HepG2 (cell line): ENCODE results near the gene OR2B2. TPM values are rescaled to one million over a fixed set of nuclear protein-coding genes. Genes with fewer than 3 reads are reported as not detected.

Experiments used
- CAMTA2 ChIP-seq: sonication (generic); formaldehyde crosslinking; IDR thresholded peaks from 2 replicates; pipeline ENCODE4 v1.4.0; 2020; ENCODE audit warnings: mild to moderate bottlenecking, missing genetic modification reagents, borderline replicate concordance
- HHEX ChIP-seq: IDR thresholded peaks from 2 replicates; pipeline ENCODE4 v1.6.1; 2016; ENCODE audit warnings: control low read depth
- IRF1 ChIP-seq: sonication (generic); formaldehyde crosslinking; IDR thresholded peaks from 2 replicates; pipeline ENCODE4 v1.4.0; 2020; ENCODE audit warnings: low read depth, mild to moderate bottlenecking, missing genetic modification reagents
- KLF16 ChIP-seq, 2 experiments: sonication (generic) in 1 of 2; formaldehyde crosslinking in 1 of 2; IDR thresholded peaks; 2 replicates each; pipeline versions ENCODE4 v1.6.1 to v1.8.0; 2016 to 2023; ENCODE audit warnings: missing genetic modification reagents in 2 of 2, missing compliant biosample characterization in 1 of 2
- MLX ChIP-seq: IDR thresholded peaks from 2 replicates; pipeline ENCODE4 v1.6.1; 2016
- MTF1 ChIP-seq: sonication (generic); formaldehyde crosslinking; IDR thresholded peaks from 2 replicates; pipeline ENCODE4 v1.5.0; 2020; ENCODE audit warnings: missing genetic modification reagents
- SP140L ChIP-seq: sonication (generic); formaldehyde crosslinking; IDR thresholded peaks from 2 replicates; pipeline ENCODE4 v1.4.0; 2020; ENCODE audit warnings: missing genetic modification reagents, borderline replicate concordance
- SUZ12 ChIP-seq: fragments of 150-350 bp; IDR thresholded peaks from 2 replicates; pipeline ENCODE4 v1.6.1; 2014; ENCODE audit warnings: low read depth, low read length
- ZNF350 ChIP-seq: sonication (generic); formaldehyde crosslinking; IDR thresholded peaks from 2 replicates; pipeline ENCODE4 v1.4.0; 2020; ENCODE audit warnings: mild to moderate bottlenecking, low read depth, missing genetic modification reagents, borderline replicate concordance
- ZNF407 ChIP-seq: sonication (generic); formaldehyde crosslinking; IDR thresholded peaks from one replicate; pipeline ENCODE4 v1.5.1; 2020; ENCODE audit warnings: mild to moderate bottlenecking, missing genetic modification reagents; ENCODE audit errors: not compliant biosample characterization
- ZNF496 ChIP-seq: sonication (generic); formaldehyde crosslinking; IDR thresholded peaks from 2 replicates; pipeline ENCODE4 v1.8.1; 2023; ENCODE audit warnings: mild to moderate bottlenecking, moderate library complexity, missing genetic modification reagents; ENCODE audit not compliant: insufficient replicate concordance
- ZNF609 ChIP-seq: sonication (generic); formaldehyde crosslinking; IDR thresholded peaks from 2 replicates; pipeline ENCODE4 v1.4.0; 2020; ENCODE audit warnings: mild to moderate bottlenecking, missing genetic modification reagents, borderline replicate concordance
- ZNF678 ChIP-seq: sonication (generic); formaldehyde crosslinking; IDR thresholded peaks from 2 replicates; pipeline ENCODE4 v1.4.0; 2020; ENCODE audit warnings: mild to moderate bottlenecking, missing genetic modification reagents
- ZNF792 ChIP-seq: IDR thresholded peaks from 2 replicates; pipeline ENCODE4 v1.6.1; 2016
- polyA plus RNA-seq, 8 experiments: library from polyadenylated mRNA; depleted of rRNA in 3 of 8; stranded (reverse) in 7 of 8; unstranded in 1 of 8; fragments of >200 nt; fragmentation: Illumina TruSeq in 4 of 8; extraction: Trizol in 4 of 8; gene quantifications; 2 replicates each; pipeline versions ENCODE4 v1.2.1 to v1.2.3, GENCODE V29; 2011 to 2016; ENCODE audit warnings: low read depth in 4 of 8, missing spikeins in 1 of 8, mixed read lengths in 1 of 8; ENCODE audit not compliant: insufficient read depth in 1 of 8
- total RNA-seq, 5 experiments: library from RNA; depleted of rRNA; stranded (reverse); fragments of >200 nt; fragmentation: Illumina TruSeq; extraction: Trizol; gene quantifications; 2 replicates each; pipeline ENCODE4 v1.2.3, GENCODE V29; 2016; ENCODE audit warnings: low read depth in 1 of 5

Gene OR2B2
- total and polyA plus RNA-seq, 2 of the 13 experiments (the other 11 are each of a cell fraction or from before 2014, with no cell fraction given) = not detected

- TF ChIP-seq HHEX (no peak), SUZ12 (no peak), ZNF496 (CRISPR knock-in tag) (no peak), ZNF678 (CRISPR knock-in tag) (no peak; the same call in 1 of the 2 replicates), ZNF792 (peak; percentile 78; the same call in 1 of the 2 replicates), MLX (CRISPR knock-in tag) (no peak; the same call in 1 of the 2 replicates), MTF1 (peak; percentile 87; the same call in 1 of the 2 replicates), ZNF350 (CRISPR knock-in tag) (peak; percentile 94), CAMTA2 (CRISPR knock-in tag) (peak; percentile 57; the same call in 1 of the 2 replicates), IRF1 (0 out of 2 replicates have a peak, but pooled peaks have one; percentile 42), KLF16 (CRISPR knock-in tag; IDR thresholded peaks at IDR 0.05) (peak in 1 of 2 experiments; percentile 97; a peak in 2 of 4 replicates), SP140L (no peak), ZNF609 (CRISPR knock-in tag) (no peak; the same call in 1 of the 2 replicates), ZNF407 (CRISPR knock-in tag) (no peak)
These were observed 18.9 kb downstream of the OR2B2 start (continued) for GRCh38 chr6:27893059-27893835.
